ENCODE measurements around the gene KLHL26.
"Not testable (repeated sequence)": the region's sequence is repeated elsewhere in the genome, so short reads cannot be mapped to it uniquely, and the experiment has no call there.

Gene KLHL26

DNA sequence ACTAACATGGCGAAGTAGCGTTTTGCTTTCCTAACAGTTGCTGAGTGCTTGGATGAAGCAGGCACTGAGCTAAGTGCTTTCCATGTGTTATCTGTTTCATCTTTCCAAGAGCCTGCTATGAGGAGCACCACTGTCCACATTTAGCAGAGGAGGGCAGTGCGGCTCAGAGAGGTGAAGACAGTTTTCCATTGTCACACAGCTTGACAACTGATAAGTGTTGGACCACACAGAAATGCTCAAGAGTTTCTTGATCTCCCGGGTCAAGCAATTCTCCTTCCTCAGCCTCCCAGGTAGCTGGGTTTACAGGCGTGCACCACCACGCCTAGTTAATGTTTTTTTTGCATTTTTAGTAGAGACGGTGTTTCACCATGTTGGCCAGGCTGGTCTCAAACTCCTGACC, 39.9 kb downstream of the KLHL26 start:
- DNase-seq (ENCODE audit: low read depth in 2 of 2): no peak

GRCh38 chr19:18677156-18677555, 40.3 kb downstream of the KLHL26 start:
- DNase-seq (ENCODE audit: low read depth in 2 of 2): no peak
- TF ChIP-seq CTCF (IDR thresholded peaks at IDR 0.05; ENCODE audit: low read depth, low read length): no peak
- no peak overlapping the region for H3K4me3 ChIP-seq (replicated peaks in 1 of 2; ENCODE audit: low read depth in 2 of 2, low read length in 2 of 2)

More for the DNA sequence above, 39.9 kb downstream of the KLHL26 start:
- no peak for TF ChIP-seq CTCF (IDR thresholded peaks at IDR 0.05; ENCODE audit: low read depth, low read length)
- H3K4me3 ChIP-seq (replicated peaks in 1 of 2; ENCODE audit: low read depth in 2 of 2, low read length in 2 of 2): no peak overlapping the region

GRCh38 chr19:18680148-18680547, 43.3 kb downstream of the KLHL26 start:
- DNase-seq (ENCODE audit: low read depth in 2 of 2); H3K4me3 ChIP-seq (replicated peaks in 1 of 2; ENCODE audit: low read depth in 2 of 2, low read length in 2 of 2): not testable (repeated sequence)

GRCh38 chr19:18682807-18683108, 45.9 kb downstream of the KLHL26 start:
- TF ChIP-seq CTCF (IDR thresholded peaks at IDR 0.05; ENCODE audit: low read depth, low read length): no peak
- DNase-seq (ENCODE audit: low read depth in 2 of 2): no peak
- peak overlapping the region in 1 of 2 donors; percentile 55 for H3K4me3 ChIP-seq (replicated peaks in 1 of 2; ENCODE audit: low read depth in 2 of 2, low read length in 2 of 2)

DNA sequence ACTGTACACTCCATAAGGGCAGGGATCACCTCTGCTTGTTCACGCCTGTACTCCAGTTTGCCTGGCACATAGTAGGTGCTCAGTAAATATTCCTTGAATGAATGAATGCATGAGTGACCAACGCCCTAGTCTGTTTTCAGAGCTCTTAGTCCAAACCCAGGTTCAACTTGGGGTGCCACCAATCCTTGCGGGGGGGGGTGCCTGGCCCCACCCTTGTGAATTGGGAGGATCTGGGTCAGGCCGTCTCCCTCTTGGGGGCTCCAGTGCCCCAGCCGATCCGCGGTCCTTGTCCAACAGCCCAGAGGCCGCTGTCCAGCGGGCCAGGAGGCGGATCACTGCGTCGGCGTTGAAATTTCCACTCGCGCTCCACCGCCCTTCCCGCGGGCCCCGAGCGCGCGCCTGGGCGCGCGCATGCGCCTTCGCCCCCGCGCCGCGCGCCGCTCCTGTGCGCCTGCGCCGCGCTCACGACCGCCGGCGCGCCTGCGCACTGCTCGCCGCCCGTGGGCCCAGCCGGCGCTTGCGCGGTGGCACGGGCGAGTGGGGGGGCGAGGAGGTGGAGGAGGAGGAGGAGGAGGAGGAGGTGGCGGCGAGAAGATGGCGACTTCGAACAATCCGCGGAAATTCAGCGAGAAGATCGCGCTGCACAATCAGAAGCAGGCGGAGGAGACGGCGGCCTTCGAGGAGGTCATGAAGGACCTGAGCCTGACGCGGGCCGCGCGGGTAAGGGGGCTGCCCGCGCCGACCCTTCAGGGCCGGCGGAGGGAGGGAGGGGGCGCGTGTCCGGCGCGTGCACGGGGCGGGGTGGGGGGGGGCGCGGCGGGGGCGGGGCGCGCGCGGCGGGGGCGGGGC, 46.5 kb downstream of the KLHL26 start, which contains the start of gene CRTC1:
Gene CRTC1, plus strand, starts transcription at position 572 of the 849 bp plus-strand sequence. Its CDS starts 23 bp downstream, at position 595.
- H3K4me3 ChIP-seq (replicated peaks in 1 of 2; ENCODE audit: low read depth in 2 of 2, low read length in 2 of 2): peak within 1 kb of the TSS; percentile 67 to 82
- DNase-seq (ENCODE audit: low read depth in 2 of 2): peak; percentile 79 to 90
- TF ChIP-seq CTCF (IDR thresholded peaks at IDR 0.05; ENCODE audit: low read depth, low read length): no peak

DNA sequence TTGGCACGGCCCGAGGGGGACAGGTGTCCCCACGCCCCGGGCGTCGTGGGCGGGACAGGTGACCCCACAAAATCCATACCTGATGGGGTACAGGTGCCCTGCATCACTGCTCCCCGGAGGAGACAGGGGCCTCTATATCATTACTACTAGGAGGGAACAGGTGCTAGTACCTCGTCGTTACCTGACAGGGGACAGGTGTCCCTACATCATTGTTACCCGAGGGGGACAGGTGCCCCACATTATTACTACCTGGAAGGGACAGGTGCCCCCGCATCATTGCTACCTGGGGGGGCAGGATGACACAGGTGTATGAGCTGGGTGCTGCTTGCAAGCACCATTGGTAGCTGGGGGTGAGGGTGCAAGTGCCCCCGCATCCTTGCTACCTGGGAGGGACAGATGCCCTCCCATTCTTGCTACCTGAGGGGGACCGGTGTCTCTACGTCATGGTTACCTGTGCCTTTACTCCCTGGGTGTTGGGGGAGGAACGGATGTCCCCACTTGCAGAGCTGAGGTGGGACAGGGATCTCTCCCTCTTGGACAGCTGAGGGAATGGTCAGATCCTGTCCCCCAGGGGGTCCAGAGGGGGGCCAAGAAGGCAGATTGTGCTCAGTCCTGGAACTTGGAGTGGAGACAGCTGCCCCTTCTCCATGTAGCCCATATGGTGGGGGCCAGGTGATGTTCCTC, 47.3 kb downstream of the KLHL26 start:
- no peak for TF ChIP-seq CTCF (IDR thresholded peaks at IDR 0.05; ENCODE audit: low read depth, low read length)
- peak overlapping the region; percentile 67 to 82 for H3K4me3 ChIP-seq (replicated peaks in 1 of 2; ENCODE audit: low read depth in 2 of 2, low read length in 2 of 2)
- no peak for DNase-seq (ENCODE audit: low read depth in 2 of 2)

DNA sequence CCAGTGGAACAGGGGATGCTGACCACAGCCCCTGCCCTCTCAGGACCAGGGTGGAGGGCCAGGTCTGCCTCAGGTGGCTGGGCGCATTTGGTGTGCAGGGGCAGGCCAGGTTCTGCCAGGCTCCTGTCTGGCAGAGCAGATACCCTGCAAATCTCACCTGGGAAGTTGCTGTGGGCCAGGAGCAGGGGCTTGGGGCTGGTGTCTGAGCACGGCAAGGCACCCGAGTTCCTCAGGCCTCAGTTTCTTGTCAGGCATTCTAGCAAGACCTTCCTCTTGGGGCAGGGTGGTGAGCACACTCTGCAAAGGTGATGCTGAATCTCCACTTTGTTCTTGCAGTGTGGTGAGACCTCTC, 47.8 kb downstream of the KLHL26 start:
- peak overlapping the region in 1 of 2 donors; percentile 67 for H3K4me3 ChIP-seq (replicated peaks in 1 of 2; ENCODE audit: low read depth in 2 of 2, low read length in 2 of 2)
- no peak for TF ChIP-seq CTCF (IDR thresholded peaks at IDR 0.05; ENCODE audit: low read depth, low read length)
- no peak for DNase-seq (ENCODE audit: low read depth in 2 of 2)

All from cardiac fibroblast (primary cell).